Iris pigment epithelial cell (primary cell): ENCODE data around the gene PLA2G15.
A peak's percentile ranks its signal among the peaks of the same experiment; 100 is the strongest.

Source experiments
- DNase-seq: peaks from one replicate; pipeline ENCODE4 v3.0.0-alpha.2; 2011; ENCODE audit warnings: low read depth

Gene PLA2G15

DNA sequence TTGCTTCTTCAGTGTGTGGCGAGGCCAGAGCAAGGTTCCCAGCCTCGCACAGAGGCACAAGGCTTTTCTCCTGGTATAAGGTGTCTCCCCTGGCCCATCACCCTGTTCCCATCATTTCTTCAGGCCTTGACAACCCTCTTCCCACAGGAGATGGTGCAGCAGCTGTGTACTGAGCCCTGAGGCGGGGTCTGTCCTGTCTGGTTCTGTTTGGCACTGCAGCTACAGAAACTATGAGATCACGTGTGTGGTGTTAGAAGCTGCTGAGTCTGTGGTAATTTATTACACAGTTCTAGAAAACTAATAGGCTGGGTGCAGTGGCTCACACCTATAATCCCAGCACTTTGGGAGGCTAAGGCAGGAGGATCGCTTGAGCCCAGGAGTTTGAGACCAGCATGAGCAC lies 7.2 kb downstream of the PLA2G15 start:
- DNase-seq = no peak

DNA sequence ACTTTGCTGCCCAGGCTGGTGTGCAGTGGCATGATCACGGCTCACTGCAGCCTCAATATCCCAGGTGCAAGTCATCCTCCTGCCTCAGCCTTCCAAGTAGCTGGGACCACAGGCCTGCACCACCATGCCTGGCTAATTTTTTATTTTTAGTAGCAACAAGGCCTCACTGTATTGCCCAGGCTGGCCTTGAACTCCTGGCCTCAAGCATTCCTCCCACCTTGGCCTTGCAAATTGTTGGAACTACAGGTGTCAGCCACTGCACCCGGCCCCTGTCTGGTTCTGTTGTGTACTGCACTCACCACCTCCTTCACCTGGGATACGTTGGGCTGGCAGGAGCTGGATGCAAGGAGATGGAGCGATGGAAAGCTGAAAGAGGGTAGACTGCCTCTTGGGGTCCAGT lies 8.5 kb downstream of the PLA2G15 start:
- DNase-seq = no peak

DNA sequence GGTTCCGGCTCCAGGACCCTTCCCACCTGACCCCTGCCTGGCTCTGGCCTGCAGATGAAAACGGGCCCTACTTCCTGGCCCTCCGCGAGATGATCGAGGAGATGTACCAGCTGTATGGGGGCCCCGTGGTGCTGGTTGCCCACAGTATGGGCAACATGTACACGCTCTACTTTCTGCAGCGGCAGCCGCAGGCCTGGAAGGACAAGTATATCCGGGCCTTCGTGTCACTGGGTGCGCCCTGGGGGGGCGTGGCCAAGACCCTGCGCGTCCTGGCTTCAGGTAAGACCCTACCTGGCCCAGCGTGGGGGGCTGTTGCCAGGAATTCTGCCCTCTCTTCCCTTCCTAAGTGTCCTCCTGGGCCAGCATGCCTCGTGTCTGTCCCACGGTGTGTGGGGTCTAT lies 10.5 kb downstream of the PLA2G15 start:
- DNase-seq = no peak

DNA sequence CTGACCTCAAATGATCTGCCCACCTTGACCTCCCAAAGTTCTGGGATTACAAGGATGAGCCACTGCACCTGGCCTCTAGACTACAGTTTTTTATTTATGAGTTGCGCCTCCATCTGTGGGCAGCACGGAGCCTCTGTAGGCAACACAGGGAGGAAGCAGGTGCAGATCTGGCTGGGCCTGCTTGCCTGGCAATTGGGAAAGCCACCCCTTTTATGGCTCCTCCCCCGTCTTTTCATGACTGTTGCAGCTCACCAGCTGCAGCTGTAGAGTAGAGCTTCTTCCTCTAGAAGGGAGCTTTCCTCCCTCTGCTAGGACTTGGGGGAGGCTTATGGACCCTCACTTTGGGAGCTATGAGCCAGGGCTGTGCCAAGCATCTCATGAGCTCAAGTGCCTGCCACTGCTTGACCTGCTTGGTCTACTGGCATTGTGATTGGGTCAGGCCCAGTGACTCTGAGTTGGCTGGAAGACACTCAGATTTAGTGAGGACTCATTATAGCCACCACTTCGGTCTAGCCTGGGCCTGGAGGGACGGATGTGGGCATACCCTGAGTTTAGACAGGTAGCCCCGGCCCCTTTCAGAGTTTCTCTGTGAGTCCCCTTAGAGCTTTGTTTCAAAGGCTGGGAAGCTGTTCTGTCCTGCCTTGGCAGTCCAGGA lies 12.2 kb downstream of the PLA2G15 start:
- DNase-seq = no peak

DNA sequence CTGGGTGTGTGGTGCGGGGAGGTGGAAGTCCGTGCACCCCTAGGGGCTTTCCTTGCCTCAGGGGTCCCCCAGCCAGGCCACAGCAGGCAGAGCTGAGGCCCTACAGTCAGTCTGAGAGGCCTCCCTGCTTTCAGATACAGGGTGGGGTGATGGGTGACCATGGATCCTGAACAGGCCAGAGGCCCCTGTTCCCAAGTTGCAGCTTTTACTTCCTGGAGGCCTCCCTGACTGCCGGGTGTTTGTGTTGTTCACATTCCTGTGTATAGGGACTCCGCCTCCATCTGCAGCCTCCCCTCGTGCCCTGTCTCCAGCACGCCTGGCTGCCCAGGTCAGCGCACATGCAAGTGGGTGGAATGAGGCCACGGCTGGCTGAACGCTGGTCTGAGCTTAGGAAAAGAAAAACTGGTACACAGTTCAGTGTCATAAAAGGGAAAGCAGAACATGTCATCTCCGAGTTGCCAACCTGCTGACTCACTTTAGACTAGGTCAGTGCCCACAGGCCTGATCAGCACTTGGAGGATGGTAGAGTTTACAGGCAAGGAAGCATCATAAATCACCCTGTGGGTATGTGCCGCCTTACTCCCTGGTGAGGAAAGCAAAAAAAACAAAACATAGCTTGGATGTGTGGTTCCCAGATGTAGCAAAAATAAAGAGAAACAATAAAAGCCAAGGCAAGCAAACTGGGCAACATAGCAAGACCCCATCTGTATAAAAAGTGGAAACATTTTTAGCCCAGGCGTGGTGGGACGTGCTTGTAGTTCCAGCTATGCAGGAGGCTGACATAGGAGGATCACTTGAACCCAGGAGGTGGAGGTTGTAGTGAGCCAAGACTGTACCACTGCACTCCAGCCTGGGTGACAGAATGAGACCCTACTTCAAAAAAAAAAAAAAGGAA lies 13.0 kb downstream of the PLA2G15 start:
- peak; percentile 73 for DNase-seq

DNA sequence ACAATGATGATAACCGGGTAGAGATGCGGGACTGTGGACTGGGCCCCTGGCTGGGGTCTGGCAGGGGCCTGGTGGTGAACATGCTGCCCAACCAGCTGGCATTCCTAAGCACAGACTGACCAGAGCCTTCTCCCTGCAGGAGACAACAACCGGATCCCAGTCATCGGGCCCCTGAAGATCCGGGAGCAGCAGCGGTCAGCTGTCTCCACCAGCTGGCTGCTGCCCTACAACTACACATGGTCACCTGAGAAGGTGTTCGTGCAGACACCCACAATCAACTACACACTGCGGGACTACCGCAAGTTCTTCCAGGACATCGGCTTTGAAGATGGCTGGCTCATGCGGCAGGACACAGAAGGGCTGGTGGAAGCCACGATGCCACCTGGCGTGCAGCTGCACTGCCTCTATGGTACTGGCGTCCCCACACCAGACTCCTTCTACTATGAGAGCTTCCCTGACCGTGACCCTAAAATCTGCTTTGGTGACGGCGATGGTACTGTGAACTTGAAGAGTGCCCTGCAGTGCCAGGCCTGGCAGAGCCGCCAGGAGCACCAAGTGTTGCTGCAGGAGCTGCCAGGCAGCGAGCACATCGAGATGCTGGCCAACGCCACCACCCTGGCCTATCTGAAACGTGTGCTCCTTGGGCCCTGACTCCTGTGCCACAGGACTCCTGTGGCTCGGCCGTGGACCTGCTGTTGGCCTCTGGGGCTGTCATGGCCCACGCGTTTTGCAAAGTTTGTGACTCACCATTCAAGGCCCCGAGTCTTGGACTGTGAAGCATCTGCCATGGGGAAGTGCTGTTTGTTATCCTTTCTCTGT lies 14.0 kb downstream of the PLA2G15 start:
- peak; percentile 34 for DNase-seq

DNA sequence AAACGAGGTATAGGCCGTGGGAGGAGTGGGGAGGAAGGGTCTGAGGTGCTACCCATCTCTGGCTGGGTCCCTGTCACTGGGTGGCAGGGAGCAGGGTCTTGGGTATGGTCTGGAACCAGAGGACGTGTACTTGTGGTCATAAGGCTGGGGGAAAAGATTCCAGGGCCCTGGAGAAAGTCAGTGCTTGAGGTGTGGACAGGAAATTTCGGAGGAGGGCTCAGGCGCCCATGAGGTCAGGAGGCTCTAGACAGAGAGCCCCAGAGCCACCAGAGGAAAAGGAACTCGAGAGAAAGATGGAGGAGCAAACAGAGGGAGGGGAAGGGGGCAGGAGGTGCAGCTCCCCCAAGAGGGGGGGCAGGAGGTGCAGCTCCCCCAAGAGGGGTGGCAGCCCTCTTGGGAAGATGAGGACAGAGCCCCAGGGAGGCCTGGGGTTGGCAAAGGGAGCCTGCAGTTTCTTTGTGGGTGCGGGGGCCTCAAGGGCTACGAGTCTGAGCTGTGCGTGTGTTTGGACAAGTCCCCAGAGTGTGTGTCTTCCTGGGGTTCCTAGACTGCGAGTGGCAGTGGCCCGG lies 18.5 kb downstream of the PLA2G15 start:
- DNase-seq = no peak

DNA sequence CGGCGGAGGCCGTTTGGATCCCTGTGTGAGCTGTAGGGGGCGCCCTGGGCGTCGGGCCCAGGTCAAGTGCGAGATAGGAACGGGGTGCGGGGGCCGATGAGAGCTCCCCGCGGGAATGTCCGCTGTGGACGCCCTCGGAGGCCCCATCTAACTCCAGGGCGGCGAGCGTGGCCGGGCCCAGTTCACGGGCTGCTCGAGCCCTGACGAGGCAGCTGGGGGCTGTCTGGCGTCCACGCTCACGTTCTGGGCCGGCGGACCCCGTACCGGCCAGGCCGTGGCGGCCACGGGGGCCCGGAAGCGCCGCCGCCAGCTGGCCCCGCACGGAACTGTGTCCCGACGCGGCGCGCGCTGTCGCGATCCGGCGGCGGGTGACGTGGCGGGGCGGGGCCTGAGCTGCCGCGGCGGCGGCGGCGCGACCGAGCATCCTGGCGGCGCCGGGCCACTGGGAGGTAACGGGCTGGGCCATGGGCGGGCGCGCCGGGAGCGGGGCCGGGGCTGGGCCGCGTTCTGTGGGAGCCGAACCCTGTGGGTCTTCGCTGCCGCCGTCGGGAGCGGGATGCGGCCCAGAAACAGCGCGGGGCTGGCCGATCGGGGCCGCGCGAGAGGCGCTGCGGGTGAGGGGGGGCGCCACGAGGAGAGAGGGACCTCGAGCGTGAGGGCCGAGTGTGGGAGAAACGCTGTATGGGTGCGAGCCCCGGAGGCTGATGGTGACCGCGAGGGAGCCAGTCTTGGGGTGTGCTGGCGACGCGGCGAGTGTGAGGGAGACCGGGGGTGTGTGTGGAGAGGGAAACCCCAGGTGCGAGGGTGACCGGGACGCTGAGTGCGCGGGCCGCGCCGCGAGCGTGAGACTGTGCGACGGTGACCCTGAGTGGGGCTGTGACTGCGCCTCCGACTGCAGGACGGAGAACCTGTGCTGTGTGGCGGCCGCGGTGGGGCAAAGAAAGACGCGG lies 19.2 kb downstream of the PLA2G15 start, which contains the start of gene SLC7A6:
Gene SLC7A6 (plus strand): TSS at position 399 of the 950 bp plus-strand sequence. CDS start 10,201 bp downstream, outside the sequence.
- peak; percentile 79 for DNase-seq

DNA sequence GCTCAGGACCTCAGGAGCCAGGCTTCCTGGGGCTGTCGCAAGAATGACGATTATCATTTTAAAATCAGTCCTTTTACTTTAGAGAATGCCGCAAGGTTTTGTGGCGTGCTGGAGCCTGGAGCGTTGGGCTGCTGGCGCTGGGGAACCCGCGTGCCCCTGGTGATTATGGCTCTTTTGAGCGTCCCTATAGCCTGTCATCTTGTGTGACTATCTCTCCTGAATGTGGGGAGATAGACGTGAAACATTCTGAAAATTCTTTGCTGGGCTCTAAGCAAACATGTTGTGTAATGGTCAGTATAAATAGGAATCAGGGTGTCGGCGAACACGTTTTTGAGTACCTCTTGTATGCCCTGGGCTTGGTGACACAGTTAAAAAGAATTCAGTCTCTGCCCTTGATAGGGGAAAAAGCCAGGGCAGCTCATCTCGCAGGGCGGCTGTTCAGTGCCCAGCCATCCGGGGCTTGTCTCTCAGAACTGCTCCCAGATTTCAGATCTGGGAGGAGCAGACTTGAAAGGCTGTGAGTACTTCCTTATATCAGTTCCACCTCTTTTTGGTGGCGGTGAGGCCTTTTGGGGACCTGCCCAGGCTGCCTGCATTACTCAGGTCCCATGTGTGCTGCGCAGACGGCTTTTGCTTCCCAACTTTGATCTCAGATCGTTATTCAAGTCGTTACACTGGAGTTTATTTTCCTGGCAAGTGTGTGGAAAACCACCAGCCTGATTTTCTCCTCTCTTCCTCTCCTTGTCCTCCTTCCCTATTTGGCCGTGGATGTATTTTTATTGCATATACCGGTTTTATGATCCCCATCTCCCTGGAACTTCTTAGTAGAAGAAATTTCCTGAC lies 20.1 kb downstream of the PLA2G15 start:
- DNase-seq = peak; percentile 78

DNA sequence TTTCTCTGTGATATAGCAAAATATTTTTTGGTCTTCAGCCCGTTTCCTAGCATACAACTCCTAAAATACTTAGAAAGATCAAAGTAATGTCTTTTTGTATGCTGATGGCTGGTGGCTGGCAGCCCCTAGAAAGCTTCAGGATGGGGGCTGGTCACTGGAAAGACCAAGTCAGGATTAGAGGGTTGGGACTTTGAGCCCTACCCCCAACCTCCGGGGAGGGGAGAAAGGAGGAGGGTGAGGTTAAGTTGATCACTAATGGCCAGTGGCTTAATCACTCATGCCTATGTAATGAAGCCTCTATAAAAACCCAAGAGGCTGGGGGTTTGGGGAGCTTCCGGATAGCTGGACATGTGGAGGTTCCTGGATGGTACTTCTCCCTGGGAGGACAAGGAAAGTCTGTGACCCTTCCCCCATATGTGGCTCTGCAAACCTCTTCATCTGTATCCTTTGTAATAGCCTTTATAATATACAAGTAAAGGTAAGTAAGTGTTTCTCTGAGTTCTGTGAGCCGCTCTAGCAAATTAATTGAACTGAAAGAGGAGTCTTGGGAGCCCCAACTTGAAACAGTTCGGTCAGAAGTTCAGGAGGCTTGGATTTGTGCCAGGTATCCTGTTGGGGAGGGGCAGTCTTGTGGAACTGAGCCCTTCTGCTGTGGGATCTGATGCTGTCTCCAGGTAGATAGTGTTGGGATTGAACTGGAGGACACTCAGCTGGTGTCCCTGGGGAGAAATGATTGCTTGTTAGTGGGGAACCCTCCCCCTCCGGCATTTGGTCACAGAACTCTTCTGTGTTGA lies 22.6 kb downstream of the PLA2G15 start:
- DNase-seq = no peak

DNA sequence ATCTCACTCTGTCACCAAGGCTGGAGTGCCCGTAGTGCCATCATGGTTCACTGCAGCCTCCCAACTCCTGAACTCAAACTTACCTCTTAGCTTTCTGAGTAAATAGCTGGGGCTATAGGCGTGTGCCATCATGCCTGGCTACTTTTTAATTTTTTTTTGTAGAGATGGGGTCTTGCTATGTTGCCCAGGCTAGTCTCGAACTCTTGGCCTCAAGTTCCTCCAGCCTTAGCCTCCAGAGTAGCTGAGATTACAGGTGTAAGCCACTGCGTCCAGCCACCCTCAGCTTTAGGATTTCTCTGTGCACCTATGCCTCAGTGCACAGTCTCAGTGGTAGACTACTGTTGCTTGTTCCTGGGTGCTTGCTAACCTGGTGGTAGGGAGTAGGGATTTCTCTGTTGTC lies 24.6 kb downstream of the PLA2G15 start:
- no peak for DNase-seq

DNA sequence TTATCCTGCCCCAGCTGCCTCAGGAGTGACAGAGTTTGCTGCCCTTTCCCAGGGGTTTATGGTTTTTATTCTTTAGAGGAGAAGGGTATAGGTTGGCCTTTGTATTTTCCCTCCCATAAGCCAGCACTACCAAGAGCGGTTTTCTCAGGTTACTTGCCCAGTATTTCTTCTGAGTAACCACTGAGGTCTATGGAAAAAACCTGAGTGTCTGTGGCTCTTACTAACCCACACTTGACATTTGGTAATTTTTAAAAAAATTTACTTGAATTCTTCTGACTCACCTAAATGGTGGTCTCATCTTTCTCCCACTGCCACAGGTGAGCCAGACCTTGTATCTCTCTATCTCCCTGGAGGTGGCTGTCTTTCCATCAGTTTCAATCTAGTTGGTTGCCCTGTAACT lies 25.2 kb downstream of the PLA2G15 start:
- DNase-seq = no peak

DNA sequence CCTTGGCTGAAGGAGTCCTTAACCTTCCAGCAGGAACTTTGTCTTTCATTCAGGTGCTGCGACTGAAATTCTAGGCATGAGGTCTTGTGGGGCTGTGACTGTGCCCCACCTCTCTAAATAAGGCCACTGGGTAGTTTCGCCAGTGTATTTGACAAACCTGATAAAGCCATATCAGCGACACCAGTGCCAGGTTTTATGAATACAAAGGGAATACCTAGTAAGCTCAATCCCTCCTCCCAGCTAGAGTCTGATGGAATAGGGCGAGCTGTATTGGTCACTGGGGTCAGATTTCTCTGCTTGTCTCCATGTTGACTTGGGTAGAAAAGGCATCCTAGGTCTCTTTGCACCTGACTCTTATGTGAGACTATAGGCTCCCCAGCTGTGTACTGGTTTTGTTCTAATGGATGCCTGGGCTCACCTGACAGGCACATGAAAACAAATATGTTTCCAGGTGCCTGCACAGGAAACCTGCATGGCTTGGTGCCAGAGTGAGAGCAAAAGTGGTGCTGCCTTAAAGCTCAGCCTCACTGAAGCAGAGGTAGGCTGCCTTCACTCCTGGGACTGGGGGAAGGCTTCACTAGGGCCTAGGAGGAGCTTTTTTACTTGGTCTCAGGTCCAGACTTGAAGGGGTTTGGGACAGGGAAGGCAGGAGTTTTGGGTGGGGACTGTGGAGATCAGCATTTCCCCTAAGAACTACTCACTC lies 27.5 kb downstream of the PLA2G15 start:
- no peak for DNase-seq

DNA sequence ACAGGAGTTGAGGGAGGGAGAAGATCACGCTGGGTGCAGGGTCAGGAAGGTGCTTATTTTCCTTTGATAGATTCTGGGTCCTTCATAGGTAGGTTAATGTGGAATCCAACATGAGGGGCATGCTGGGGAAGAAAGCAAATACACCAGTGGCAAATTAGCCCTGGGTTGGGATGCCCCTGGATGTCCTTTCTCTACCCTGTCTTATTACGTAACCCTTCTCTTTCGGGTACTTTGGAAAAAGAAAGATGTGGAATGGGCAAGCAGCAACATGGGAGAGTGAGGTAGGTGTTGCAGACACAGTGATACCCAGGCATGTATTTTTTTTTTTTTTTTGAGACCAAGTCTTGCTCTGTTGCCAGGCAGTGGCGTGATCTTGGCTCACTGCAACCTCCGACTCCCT lies 28.3 kb downstream of the PLA2G15 start:
- no peak for DNase-seq

DNA sequence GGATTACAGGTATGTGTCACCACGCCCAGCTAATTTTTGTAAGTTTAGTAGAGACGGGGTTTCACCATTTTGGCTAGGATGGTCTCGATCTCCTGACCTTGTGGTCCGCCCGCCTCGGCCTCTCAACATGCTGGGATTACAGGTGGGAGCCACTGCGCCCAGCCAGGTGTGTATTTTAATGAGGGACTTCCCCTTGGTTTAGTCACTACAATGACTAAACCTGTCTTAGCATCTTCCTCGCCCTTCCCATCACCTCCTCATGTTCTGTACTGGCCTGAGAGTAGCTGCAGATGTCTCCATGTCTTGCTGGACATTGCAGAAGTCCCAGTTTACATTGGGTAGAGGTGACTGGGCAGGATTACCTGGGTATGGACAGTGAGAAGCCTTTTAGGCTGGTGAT lies 28.7 kb downstream of the PLA2G15 start:
- no peak for DNase-seq

DNA sequence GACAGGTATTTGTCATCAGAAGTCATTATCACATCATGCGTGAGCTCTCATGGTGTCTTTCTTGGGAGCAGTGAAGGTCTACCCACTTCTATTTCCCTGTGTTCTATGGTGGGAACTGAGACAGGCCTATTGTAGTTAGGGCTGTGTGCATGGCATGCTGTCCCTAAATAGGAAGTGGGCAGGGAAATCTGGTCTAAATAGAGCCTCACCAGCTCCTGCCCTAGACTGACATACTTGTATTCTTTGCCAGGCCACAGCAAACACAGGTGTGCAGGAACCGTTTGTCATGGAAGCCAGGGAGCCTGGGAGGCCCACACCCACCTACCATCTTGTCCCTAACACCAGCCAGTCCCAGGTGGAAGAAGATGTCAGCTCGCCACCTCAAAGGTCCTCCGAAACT lies 29.3 kb downstream of the PLA2G15 start:
- no peak for DNase-seq

DNA sequence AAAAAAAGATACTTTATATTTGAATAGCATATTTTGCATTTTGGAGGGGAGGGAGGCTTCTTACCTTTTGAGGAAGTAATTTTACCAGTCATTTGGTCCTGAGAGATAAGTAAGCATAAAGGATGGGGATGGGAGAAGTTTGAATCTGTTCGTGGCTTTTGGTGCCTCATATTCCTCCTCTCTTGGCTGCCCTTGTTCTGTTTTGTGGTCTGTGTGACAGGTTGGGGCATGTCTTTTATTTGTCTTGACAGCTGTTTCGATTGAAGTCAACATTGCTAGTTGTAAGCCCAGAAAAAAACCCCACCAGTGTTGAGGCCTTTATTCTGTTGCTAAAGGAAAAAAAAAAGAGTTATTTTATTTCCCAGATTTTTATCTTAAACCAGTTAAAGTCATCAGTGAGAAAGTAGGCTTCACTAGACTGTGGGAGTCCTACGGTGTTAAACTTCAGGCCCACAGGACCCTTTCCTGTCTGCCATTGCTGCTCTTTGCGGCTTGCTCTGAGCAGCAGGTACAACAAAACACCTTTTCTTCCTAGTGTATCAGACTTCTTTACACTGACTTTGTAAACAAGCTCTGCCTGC lies 30.5 kb downstream of the PLA2G15 start:
- DNase-seq = no peak

DNA sequence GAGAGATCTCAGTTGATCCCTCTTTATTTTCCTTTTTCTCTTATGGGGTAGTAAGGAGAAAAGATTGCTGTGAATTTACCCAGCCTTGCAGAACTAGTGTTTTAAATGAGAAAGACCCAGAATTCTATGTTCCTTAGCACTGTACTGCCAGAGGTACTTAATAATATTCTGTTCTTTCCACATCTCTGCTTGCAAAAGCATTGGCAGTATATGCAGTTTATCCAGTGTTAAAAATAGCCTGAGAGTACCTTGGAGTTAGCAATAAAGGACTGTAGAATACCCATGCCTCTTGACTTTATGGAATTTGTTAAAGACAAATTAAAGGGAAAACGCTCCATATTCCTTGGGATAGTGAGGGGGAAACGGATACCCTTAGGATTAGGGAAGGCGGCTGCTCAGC lies 31.1 kb downstream of the PLA2G15 start:
- no peak for DNase-seq
